Prostate gland (tissue), 2 donors: ENCODE measurements around the gene AQP5.

Experiments used
- POLR2A ChIP-seq: fragments of 450-650 bp; IDR thresholded peaks from one replicate; pipeline ENCODE4 v1.6.1; 2016; ENCODE audit warnings: antibody characterized with exemption, mild to moderate bottlenecking
- TF ChIP-seq, protein P1 (sequence below), 4 experiments: fragments of 200-600 bp in 2 of 4; fragments of 450-650 bp in 2 of 4; sonication (generic) in 2 of 4; IDR thresholded peaks; 1 replicate in 3 of 4; 2 replicates in 1 of 4; pipeline ENCODE4 v1.5.1; 2016 to 2019; ENCODE audit warnings: antibody characterized with exemption in 4 of 4, mild to moderate bottlenecking in 2 of 4, moderate library complexity in 2 of 4

DNA sequence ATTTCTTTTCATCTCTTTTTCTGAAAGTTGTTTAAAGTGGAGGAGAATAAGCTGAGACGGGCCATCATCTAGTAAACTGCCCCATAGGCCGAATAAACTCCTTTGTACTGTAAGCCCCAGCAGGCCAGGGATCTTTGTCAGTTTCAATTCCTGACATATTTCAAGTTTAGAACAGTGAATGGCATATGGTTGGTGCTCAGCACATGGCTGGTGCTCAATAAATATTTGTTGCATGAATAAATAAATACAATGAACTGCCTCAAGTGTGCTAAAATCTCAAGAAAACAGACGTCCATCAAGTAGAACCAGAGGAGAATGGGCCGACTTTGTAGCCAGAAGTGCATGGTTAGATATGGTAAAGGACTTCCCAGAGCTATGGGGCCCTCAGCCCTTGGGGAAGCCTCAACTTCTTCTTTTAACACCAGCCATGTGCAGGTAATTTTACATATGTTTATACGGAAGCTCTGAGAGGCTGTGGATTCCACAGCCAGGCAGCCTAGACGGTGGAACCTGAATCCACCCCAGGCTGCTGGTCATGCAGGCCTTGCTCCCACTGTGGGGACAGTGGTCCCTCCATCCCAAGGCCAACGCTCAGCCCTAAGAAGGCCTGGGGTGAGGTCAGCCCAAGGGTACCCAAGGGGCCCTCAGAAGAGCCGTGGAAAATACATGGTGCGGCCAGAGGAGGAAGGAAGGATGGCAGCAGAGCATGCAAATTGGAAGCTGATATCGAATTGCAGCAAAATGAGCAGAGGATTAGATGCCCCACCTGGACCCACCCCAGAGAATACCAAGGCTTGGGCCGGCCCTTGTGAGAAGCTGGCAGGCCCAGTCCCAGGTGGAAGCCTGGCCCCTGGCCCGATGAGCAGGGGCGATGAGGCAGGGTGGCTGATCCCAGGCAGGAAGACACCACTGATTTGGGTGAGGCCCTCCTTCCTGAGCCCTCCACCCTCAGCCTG is 19.8 kb upstream of the AQP5 start:
- TF ChIP-seq, protein P1, sequence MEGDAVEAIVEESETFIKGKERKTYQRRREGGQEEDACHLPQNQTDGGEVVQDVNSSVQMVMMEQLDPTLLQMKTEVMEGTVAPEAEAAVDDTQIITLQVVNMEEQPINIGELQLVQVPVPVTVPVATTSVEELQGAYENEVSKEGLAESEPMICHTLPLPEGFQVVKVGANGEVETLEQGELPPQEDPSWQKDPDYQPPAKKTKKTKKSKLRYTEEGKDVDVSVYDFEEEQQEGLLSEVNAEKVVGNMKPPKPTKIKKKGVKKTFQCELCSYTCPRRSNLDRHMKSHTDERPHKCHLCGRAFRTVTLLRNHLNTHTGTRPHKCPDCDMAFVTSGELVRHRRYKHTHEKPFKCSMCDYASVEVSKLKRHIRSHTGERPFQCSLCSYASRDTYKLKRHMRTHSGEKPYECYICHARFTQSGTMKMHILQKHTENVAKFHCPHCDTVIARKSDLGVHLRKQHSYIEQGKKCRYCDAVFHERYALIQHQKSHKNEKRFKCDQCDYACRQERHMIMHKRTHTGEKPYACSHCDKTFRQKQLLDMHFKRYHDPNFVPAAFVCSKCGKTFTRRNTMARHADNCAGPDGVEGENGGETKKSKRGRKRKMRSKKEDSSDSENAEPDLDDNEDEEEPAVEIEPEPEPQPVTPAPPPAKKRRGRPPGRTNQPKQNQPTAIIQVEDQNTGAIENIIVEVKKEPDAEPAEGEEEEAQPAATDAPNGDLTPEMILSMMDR (IDR thresholded peaks at IDR 0.05), result no peak
- TF ChIP-seq POLR2A, result no peak
